CD14-positive monocyte (primary cell): ENCODE results near the gene ZFYVE21. TPM values are rescaled to one million over a fixed set of nuclear protein-coding genes. Genes with fewer than 3 reads are reported as not detected.

Experiments
- DNase-seq, 3 donors: peaks; one replicate each; pipeline ENCODE4 v3.0.0-alpha.2; 2011 to 2022
- H2AFZ ChIP-seq: 2 replicates; pipeline ENCODE4 v1.6.0; 2012; ENCODE audit warnings: mild to moderate bottlenecking, low read depth, low read length, inconsistent platforms; ENCODE audit not compliant: insufficient read depth, poor library complexity, severe bottlenecking
- H3K27ac ChIP-seq, 2 donors: 1 replicate in 1 of 2; 2 replicates in 1 of 2; pipeline ENCODE4 v1.5.1; 2012 to 2013; ENCODE audit warnings: low read length in 2 of 2, control low read depth in 1 of 2, inconsistent platforms in 1 of 2, low read depth in 1 of 2, mild to moderate bottlenecking in 1 of 2
- H3K27me3 ChIP-seq, 2 donors: one replicate each; pipeline versions ENCODE4 v1.6.0 to v1.6.1; 2011 to 2013; ENCODE audit warnings: low read length in 2 of 2; ENCODE audit not compliant: control insufficient read depth in 2 of 2, insufficient read depth in 2 of 2
- H3K36me3 ChIP-seq, 2 donors: replicated peaks in 1 of 2; 1 replicate in 1 of 2; 2 replicates in 1 of 2; pipeline versions ENCODE4 v1.5.1 to v1.6.1; 2012 to 2013; ENCODE audit warnings: low read length in 2 of 2, control low read depth in 1 of 2, inconsistent platforms in 1 of 2, mild to moderate bottlenecking in 1 of 2; ENCODE audit not compliant: insufficient read depth in 2 of 2, control insufficient read depth in 1 of 2
- H3K4me1 ChIP-seq, 2 donors: 1 replicate in 1 of 2; 2 replicates in 1 of 2; pipeline versions ENCODE4 v1.5.1 to v1.6.1; 2012 to 2013; ENCODE audit warnings: low read length in 2 of 2, control low read depth in 1 of 2, inconsistent platforms in 1 of 2, mild to moderate bottlenecking in 1 of 2, moderate library complexity in 1 of 2; ENCODE audit not compliant: insufficient read depth in 2 of 2, control insufficient read depth in 1 of 2
- H3K4me2 ChIP-seq: replicated peaks from 2 replicates; pipeline ENCODE3; 2012; ENCODE audit warnings: low read length, moderate library complexity, mild to moderate bottlenecking; ENCODE audit not compliant: poor library complexity, severe bottlenecking; ENCODE audit errors: extremely low read depth
- H3K4me3 ChIP-seq, 3 experiments: fragments of 200-600 bp in 1 of 3; sonication (generic) in 1 of 3; replicated peaks in 1 of 3; 1 replicate in 2 of 3; 2 replicates in 1 of 3; pipeline ENCODE4 v1.5.1; 2011 to 2013; ENCODE audit warnings: low read length in 3 of 3, mild to moderate bottlenecking in 3 of 3, control low read depth in 2 of 3, low read depth in 2 of 3, inconsistent platforms in 1 of 3, moderate library complexity in 1 of 3
- H3K79me2 ChIP-seq: 2 replicates; pipeline ENCODE4 v1.6.0; 2012; ENCODE audit warnings: mild to moderate bottlenecking, control low read depth, inconsistent platforms, low read length, moderate library complexity; ENCODE audit not compliant: insufficient read depth
- H3K9ac ChIP-seq: 2 replicates; pipeline ENCODE4 v1.6.0; 2017; ENCODE audit warnings: low read length, mild to moderate bottlenecking; ENCODE audit not compliant: insufficient read depth, poor library complexity, severe bottlenecking
- H3K9me3 ChIP-seq, 2 donors: replicated peaks in 1 of 2; 1 replicate in 1 of 2; 2 replicates in 1 of 2; pipeline versions ENCODE4 v1.5.1 to v1.6.1; 2012 to 2013; ENCODE audit warnings: low read length in 2 of 2, control low read depth in 1 of 2; ENCODE audit not compliant: control insufficient read depth in 1 of 2, insufficient read depth in 1 of 2
- H4K20me1 ChIP-seq: 2 replicates; pipeline ENCODE4 v1.6.0; 2012; ENCODE audit warnings: mild to moderate bottlenecking, low read length, control low read depth, moderate library complexity; ENCODE audit not compliant: insufficient read depth
- H3K27ac Mint-ChIP-seq, 7 donors: one replicate each; pipeline ENCODE4 v1.8.0; 2020; ENCODE audit warnings: mild to moderate bottlenecking in 7 of 7, mixed read lengths in 7 of 7, moderate library complexity in 6 of 7, inconsistent platforms in 2 of 7
- H3K27me3 Mint-ChIP-seq, 3 donors: one replicate each; pipeline ENCODE4 v1.8.0; 2021 to 2022; ENCODE audit warnings: low read depth in 3 of 3, mild to moderate bottlenecking in 3 of 3, mixed read lengths in 3 of 3, moderate library complexity in 3 of 3, inconsistent platforms in 1 of 3
- H3K36me3 Mint-ChIP-seq, 2 donors: one replicate each; pipeline ENCODE4 v1.8.0; 2020; ENCODE audit warnings: mixed read lengths in 2 of 2, inconsistent platforms in 1 of 2, mild to moderate bottlenecking in 1 of 2
- H3K4me1 Mint-ChIP-seq: one replicate; pipeline ENCODE4 v1.8.0; 2020; ENCODE audit warnings: mild to moderate bottlenecking, mixed read lengths
- H3K4me3 Mint-ChIP-seq, 2 donors: one replicate each; pipeline ENCODE4 v1.8.0; 2020; ENCODE audit warnings: mild to moderate bottlenecking in 2 of 2, mixed read lengths in 2 of 2, moderate library complexity in 1 of 2
- H3K9me3 Mint-ChIP-seq, 7 donors: one replicate each; pipeline ENCODE4 v1.8.0; 2020 to 2022; ENCODE audit warnings: mixed read lengths in 7 of 7, mild to moderate bottlenecking in 6 of 7, moderate library complexity in 6 of 7, inconsistent platforms in 2 of 7
- CTCF ChIP-seq: fragments of 200-600 bp; IDR thresholded peaks from one replicate; pipeline ENCODE4 v1.8.0; 2022; ENCODE audit warnings: antibody characterized with exemption, mild to moderate bottlenecking
- WGBS: methylation state at CpG from one replicate; pipeline ENCODE4 v1.1.5; 2013; ENCODE audit warnings: missing lambda C conversion rate; ENCODE audit not compliant: insufficient coverage; 5-methylcytosine and 5-hydroxymethylcytosine counted together
- intact Hi-C, 2 donors: fragments of 100-400 bp; cut with micrococcal nuclease; formaldehyde crosslinking; loops; one replicate each; pipeline versions ENCODE4 v1.15.0 to v1.15.1; 2023
- polyA plus RNA-seq, 3 donors: library from polyadenylated mRNA; depleted of rRNA in 1 of 3; unstranded in 2 of 3; stranded (reverse) in 1 of 3; fragments of 300-500 nt in 2 of 3; fragments of >200 nt in 1 of 3; fragmentation: Illumina TruSeq in 2 of 3; gene quantifications; 1 replicate in 2 of 3; 2 replicates in 1 of 3; pipeline ENCODE4 v1.2.3, GENCODE V29; 2012 to 2021

ZFYVE21 gene
- polyA plus RNA-seq, 3 donors: 22.1 to 36.5 (median 33.1) TPM

DNA sequence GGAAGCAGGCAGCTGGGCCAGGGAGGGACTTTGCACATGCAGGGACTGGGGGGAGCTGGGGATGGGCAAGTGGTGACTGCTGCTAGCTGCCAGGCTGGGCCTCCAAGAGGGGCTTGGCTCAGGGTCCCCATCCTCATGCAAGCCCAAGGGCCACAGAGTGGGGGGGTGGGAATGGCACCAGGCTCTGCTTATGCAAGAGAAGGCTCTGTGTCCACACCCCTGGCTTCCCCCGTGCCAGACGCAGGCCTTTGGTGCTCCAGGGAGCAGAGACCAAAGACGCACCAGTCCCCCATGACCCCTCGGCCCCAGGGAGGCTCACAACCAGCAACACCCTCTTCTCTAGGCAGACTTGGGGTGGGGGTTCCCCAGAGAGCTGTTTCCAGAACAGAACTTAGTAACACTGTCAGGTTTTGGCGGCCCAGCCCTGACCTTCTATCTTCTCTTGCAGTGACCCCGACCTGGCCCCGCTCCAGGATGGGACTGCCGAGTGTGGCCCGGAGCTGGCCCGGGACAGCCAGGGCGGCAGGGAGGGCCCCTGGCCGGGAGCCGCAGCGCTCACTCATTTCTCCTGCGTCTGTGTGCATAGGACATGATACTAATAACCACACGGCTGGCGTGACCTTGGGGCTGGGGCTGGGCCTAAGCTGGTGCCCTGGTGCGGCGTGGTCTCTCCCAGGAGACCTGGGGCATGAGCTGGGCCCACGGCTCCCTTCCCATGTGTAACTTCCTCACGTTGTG is 14.7 kb upstream of the ZFYVE21 start:
- H3K27ac Mint-ChIP-seq: peak overlapping the region in 2 of 7 donors; percentile 6 to 26
- 93% methylated on average over 16 of the region's 21 CpGs for WGBS
- no peaks in the 10 kb centered on the region for H3K9me3 ChIP-seq
- H3K9ac ChIP-seq: no peak overlapping the region
- DNase-seq: no peak
- H3K36me3 ChIP-seq: peaks cover 61 to 82% of the 10 kb centered on the region in 2 donors
- no peak for TF ChIP-seq CTCF
- H4K20me1 ChIP-seq: peaks cover 57% of the 10 kb centered on the region
- no peak overlapping the region for H3K4me2 ChIP-seq
- intact Hi-C loops: no loop called here
- H3K36me3 Mint-ChIP-seq: peaks cover 32 to 83% of the 10 kb centered on the region in 2 donors
- no peak overlapping the region for H3K27ac ChIP-seq
- no peak overlapping the region for H3K4me3 ChIP-seq
- H3K27me3 ChIP-seq: no peaks in the 10 kb centered on the region
- H3K79me2 ChIP-seq: peaks cover 7% of the 10 kb centered on the region
- H3K27me3 Mint-ChIP-seq: peaks cover 0 to 4% (median 1%) of the 10 kb centered on the region in 3 donors
- H3K9me3 Mint-ChIP-seq: no peaks in the 10 kb centered on the region
- H3K4me1 Mint-ChIP-seq: peaks cover 38% of the 10 kb centered on the region
- H2AFZ ChIP-seq: no peak overlapping the region
- no peak overlapping the region for H3K4me3 Mint-ChIP-seq
- peaks cover 5 to 9% of the 10 kb centered on the region in 2 donors for H3K4me1 ChIP-seq

GRCh38 chr14:103702095-103702494 is 13.5 kb upstream of the ZFYVE21 start:
- Histone ChIP-seq H3K9me3 (no peaks in the 10 kb centered on the region), H3K9ac (no peak overlapping the region), H4K20me1 (peaks cover 46% of the 10 kb centered on the region), H3K36me3 (peaks cover 54 to 77% of the 10 kb centered on the region in 2 donors), H3K4me2 (no peak overlapping the region), H3K27ac (no peak overlapping the region), H2AFZ (no peak overlapping the region), H3K4me3 (no peak overlapping the region), H3K4me1 (peaks cover 5 to 9% of the 10 kb centered on the region in 2 donors), H3K27me3 (no peaks in the 10 kb centered on the region), H3K79me2 (peaks cover 2% of the 10 kb centered on the region)
- Mint-ChIP-seq H3K9me3 (no peaks in the 10 kb centered on the region), H3K27ac (peak overlapping the region in 3 of 7 donors; percentile 18 to 36 (median 18)), H3K4me3 (no peak overlapping the region), H3K4me1 (peaks cover 30% of the 10 kb centered on the region), H3K27me3 (peaks cover 0 to 4% (median 1%) of the 10 kb centered on the region in 3 donors), H3K36me3 (peaks cover 29 to 74% of the 10 kb centered on the region in 2 donors)
- no peak for TF ChIP-seq CTCF
- intact Hi-C loops: no loop called here
- 89% methylated on average over 5 of the region's 5 CpGs for WGBS
- DNase-seq: no peak
